GM21515 (cell line): ENCODE data around the gene SCN2B.

Experiments
- ATAC-seq: cut with Tn5 transposase; IDR thresholded peaks from one replicate; pipeline ENCODE4 v1.9.1; 2021; ENCODE audit not compliant: unreplicated experiment

Gene SCN2B

DNA sequence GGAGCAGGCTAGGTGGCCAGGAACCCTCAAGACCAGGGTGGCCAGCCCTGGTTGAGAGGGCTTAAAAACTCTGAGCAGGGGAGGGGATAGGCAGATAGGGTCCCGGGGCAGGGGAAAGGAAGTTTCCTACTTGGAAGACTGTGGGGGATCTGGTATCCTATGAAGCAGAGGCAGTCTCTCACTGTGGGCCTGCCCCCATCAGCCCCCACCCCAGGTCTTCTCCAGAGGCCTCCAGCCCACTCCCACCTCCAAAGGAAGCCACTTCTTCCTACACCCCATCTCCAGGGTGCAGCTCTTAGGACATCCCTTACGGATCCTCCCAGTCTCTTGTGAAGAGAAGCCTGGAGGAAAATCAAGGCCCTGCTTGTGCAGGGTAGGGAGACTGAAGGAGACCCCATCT, 40.1 kb downstream of the SCN2B start:
- ATAC-seq, result no peak

DNA sequence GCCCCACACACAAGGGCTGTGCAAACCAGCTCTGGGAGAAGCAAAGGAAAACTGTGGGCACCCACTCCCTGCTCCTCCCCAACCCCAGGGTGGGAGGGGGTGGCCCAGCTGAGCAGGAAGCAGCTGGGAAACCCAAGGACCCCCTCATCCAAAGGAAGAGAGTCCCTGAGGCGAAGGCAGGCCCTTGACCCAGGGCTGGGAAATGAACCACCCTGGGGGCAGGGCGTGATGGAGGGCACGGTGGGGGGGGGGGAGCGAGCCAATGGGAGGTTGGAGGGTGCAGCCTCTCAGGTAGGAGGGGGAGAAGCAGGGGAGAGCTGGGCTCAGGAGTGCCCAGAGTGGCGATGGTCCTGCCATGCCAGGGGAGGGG, 40.7 kb downstream of the SCN2B start:
- ATAC-seq, result no peak

DNA sequence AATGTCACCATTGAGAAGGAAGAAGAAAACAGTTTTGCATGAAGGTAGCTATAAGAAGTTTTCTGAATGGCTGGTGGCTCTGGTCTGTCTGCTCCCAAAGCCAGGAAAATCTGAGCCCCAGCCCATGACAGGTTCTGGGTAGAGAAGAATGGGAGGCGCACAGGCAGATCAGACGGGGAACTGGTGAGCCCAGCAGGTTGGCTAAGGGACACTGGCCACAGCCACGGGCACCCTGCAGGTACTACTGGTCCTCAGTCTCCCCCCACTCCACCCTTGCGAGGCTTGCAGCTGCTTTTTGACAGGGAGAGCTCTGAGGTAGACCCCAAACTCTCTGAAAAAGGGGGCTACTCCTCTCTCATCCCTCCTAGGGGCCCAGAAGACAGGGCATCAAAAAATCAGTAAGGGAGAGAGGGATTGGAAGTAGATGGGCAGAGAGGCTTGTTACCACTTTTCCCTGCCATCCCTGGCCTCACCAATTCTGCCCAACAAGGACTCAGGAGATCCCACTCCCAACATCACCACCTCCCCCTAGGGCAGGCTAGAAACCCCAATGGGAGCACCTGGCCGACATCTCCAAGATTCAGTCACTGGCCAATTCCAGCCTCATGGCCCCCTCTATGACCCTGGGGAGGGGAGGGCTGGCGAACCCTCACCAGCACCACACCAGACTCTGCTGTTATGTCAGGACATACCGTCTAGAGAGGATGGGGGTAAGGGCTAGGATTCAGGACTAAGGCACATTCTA, 41.2 kb downstream of the SCN2B start:
- ATAC-seq, result no peak

DNA sequence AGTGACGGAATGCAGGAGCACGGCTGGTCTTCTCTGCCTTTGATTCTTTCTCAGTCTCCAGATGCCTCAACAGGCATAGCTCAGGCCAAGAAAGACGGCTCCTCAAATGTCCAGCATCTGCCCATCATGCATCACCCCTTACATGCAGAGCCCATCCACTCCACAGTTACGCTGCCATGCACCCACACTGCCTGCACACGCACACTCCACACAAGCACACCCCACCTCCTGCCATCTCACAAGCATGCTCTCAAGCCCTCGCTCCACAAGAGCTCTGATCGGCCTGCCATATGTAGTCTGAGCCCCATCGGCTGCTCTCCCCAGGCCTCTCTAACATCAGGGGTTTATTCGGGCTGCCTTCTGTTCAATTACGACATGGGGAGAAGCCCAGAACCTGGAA, 42.6 kb downstream of the SCN2B start:
- no peak for ATAC-seq

DNA sequence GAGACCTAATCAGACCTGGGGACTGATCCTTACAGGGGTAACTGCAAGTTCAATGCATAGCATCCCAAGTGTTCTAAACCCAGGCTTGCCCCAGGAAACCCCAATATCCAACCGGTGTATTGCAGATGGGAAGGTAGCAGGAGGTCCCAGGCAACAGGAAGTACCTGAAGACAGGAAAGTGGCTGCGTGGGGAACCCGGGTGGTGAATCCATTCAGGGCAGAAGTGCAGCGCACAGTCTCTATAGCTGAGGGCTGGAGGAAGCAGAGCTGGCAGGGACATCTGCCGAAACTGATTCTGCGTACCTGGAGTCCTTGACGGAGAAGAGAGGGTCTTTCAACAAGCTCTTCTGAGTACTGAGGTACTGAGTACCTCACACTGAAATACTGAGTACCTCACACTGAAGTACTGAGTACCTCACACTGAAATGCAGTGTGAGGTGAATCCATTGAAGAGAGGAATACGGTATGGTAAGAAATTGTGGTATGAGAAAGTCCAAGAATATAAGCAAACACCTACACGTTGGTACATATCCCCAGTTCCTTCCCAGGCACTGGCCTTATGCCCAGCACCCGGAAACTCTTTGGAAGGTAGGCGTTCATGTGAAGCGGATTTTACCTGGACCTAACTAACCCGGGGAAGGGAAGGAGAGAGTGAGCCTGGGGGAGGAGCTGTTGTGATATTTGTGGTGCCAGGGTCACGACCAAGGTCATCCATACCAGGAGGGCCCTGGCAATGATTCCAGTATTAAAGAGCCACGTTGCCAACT, 43.9 kb downstream of the SCN2B start:
- no peak for ATAC-seq

DNA sequence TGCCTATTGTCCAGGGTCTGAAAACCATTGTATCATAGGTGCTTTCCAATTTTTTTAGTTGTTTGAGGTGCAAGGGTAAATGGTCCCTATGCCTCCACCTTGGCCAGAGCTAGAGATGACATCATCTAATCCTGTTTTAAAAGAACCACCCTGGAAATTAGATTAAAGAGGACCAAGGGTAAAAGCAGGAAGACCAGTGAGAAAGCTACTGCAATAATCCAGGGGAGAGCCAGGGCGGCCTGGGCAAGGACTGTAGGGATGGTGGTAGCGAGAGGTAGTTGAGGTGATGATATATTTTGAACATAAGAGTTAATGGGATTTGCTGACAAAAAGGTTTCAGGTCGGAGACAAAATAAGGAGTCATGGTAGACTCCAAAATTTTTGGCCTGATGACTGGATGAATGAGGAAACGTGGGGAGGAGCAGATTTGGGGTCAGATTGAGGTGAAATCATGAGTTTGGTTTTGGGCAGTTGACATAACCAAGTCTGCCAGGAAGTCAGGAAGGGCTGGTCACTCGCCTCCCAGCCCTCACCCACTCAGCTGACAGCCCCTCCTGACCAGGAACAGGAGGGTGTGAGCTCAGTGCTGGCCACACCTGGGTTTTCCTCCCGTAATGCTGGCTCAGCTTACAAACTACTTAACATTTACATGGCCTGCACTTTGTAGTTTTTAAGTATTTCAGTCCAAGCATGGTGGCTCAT, 46.8 kb downstream of the SCN2B start:
- no peak for ATAC-seq

DNA sequence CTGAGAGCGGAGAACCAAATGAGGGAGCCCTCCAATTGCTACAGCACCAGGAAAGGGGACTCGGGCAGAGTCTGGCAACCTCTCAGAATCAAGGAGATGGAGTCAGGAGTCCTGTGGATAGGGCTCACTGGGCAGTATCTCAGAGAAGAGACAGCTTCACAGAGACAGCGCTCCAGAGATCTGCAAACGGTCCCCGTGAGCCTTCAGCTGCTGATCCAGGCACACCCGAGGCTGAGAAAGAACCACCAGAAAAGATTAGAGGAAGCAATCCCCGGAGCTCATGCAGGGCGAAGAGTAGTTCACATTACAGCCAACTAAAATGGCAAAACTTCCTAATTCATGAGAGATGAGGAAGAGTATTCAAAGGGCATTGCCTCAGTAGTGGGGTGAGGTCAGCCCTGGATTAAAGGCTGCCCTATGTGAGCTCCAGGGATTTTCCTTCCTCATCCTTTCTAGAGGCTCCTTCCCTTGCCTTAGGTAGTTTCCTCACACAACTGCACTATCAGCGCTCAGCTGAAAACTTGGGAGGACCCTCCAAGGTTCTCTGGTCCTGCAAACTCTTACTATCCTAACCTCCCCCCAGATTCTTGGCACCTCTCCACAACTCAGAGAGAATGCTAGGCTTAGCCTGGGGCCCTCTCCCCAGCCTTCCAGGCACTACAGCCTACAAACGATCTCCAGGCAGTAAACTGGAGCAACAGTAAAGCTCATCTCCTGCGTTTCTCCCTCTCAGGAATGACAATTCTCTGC, 47.5 kb downstream of the SCN2B start:
- ATAC-seq, result no peak

DNA sequence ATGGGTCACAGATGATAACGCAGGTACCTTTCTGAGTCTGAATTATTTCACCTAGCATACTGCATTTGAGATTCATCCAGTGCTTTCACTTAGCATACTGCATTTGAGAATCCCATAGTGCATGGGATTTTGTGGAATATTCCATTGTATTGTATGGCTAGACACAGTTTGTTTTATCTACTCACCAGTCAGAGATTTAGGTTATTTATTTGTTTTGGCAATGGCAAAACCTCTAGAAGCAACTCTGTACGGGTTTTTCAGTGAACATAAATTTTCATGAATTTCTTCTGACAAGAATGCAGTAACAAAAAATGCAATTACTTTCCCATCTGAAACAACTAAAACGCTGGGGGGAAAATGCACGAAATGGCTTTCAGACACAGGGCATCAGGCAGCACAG, 48.1 kb downstream of the SCN2B start:
- no peak for ATAC-seq

DNA sequence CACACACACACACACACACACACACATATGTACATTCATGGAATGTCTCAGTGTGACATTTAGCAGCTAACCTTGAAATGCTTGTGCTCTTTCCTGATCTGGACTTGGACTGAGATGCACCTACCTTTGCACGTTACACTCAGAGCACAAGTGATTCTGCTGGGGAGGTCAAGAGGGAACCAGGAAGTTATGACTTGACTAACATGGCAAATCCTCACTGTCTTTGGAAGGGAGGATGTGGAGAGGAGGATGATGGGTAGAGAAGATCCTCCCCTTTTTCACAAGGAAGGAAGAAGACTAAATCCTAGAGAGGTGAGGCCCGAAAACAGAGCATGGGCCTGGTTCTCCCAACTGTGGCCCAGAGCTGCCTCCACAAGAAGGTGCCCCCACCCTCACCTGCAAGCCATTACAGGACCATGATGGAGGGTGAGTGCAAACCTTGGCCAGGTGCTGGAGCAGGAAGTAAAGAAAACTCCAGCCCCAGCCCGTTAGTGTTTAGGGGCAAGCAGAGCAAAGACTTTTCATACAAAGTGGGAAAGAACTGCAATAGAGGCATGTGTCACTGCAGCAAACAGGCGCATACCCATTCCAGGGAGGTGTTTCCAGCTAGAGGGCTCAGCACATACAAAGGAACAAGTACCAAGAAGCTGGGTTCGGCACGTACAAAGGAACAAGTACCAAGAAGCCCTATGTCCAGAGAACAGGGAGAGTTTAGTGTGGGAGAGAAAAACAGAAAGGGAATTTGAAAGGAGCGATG, 50.2 kb downstream of the SCN2B start:
- no peak for ATAC-seq

DNA sequence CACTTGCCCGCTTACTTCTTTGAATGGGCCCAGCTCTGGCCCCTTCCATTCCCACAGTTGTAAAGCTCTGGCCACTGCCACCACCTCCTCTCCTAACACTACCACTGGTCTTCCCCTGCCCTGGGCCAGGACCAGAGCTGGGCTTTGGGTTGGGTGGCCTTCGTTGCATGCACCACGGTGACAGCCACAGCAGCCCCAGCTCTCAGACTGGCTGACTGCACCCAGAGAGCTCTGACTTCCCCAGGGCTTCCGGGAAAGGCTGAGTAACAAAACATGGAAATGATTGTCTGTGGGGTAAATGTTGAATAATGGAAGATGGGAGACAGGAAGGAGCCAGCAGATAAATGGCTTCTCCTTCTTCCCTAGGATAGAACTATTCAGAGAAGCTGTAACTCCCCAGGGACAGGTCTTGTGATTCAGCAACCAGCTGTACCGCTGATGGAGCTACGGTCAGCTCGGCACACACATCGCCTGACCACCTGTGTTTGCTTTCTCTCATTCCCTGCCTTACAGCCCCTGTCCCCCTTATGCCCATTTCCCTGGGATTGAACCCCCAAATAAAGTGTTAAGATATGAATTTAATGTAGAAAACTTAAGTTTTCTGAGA, 51.4 kb downstream of the SCN2B start:
- ATAC-seq, result no peak

DNA sequence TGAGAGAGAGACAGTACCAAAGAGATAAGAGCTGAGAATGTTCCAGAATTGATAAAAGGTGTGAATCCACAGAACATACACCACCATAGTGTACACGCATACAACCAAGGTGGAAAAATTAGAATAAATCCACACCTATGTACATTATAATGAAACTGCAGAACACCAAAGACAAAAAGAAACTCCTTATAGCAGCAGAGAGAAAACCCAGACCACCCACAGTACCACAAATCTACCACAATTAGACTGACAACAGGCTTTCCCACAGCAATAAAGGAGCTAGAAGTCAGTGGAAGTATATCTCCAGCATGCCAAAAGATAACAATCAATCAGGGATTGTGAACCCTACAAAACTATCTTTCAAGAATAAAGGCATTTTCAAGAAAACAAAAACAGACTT, 55.6 kb downstream of the SCN2B start:
- no peak for ATAC-seq

DNA sequence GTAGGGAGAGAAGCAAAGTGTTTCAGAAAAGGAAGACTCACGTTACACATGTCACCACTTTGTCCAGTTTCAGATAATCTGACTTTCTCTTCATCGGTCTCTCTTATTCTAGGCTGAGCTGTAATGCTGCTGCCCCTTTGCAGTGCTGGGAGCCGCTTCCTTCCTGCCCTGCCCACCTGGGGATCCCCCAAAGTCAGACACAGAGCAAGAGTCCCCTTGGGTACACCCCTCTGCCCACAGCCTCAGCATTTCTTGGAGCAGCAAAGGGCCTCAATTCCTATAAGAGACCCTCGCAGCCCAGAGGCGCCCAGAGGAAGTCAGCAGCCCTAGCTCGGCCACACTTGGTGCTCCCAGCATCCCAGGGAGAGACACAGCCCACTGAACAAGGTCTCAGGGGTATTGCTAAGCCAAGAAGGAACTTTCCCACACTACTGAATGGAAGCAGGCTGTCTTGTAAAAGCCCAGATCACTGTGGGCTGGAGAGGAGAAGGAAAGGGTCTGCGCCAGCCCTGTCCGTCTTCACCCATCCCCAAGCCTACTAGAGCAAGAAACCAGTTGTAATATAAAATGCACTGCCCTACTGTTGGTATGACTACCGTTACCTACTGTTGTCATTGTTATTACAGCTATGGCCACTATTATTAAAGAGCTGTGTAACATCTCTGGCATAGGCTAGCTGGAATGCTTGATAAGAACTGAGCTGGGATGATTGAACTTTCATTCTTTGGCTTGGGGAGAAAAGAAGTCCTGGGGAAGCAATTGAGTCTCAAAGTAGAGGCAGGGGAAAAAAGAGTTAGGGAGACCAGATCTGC, 58.4 kb downstream of the SCN2B start:
- ATAC-seq, result no peak

DNA sequence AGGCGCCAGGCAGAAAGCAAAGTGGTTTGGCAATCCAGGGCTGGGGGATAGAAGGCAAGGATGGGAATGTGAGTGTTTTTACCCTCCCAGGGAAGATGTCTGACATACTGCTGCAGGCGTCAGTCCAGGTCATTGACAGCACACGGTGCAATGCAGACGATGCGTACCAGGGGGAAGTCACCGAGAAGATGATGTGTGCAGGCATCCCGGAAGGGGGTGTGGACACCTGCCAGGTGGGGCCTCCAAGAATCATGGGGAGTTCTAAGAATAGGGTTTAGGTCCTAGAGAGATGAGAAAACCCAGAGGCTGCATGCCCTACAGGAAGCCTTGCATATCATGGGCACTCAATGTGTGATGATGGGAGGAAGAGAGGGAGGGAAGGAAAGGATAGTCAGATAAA, 61.4 kb downstream of the SCN2B start:
- no peak for ATAC-seq

DNA sequence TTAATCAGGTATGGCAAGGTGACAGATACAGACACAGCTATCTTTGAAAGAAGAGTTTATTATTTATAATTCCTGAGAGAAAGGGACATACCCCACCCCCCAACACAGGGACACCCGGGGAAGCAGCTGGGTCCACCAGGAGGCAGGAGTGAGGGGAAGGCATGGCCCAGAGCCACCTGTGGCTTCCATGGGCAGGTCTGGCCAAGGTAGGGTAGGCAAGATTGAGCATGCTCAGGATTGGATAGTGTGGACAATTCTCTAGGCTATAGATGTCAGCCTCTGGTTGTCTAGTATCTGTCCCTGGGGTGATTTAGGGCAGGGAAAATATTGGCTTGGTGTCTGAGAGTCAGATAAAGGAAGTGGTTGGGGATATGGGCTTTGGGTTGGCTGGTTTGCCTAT, 62.2 kb downstream of the SCN2B start:
- ATAC-seq, result no peak

DNA sequence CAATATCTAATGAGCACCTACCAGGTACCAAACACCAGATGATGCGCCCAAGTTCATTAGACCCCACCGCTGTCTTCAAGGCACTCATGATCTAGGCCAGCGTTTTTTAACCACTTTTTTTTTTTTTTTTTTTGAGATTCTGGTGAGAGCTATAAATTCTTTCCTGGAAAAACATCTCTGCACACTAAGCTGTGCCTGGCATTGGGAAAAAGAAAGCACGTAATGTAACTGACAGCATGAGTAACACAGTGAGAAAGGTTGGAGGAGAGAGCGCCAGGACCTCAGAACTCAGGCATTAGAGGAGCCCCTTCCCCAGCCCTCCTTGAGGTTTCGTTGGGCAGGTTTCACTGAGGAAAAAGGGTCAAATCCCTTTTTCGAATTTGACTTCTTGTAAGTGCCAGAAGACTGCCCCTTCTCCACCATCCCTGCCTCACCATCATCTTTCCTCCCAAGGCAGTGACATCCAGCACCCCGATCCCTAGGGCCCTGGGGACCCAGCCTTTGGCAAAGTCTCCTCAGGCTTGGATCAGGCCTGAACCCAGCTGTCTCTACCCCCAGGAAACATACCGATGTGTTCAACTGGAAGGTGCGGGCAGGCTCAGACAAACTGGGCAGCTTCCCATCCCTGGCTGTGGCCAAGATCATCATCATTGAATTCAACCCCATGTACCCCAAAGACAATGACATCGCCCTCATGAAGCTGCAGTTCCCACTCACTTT, 63.6 kb downstream of the SCN2B start:
- no peak for ATAC-seq
